Stimulated activated CD4-positive, alpha-beta T cell treated with anti-CD3 and anti-CD28 coated beads, Interleukin-2, amount 100 ng/mL, for 4 hours (primary cell): Measurements from ENCODE around the gene ASPG.
"Not testable (repeated sequence)": the region's sequence is repeated elsewhere in the genome, so short reads cannot be mapped to it uniquely, and the experiment has no call there.

Source experiments
- DNase-seq: peaks from one replicate; pipeline ENCODE4 v3.0.0-alpha.2; 2020; ENCODE audit warnings: low read depth

Gene ASPG

GRCh38 chr14:104147346-104148125, 62.0 kb downstream of the ASPG start:
- no peak for DNase-seq

GRCh38 chr14:104148433-104149277, 63.2 kb downstream of the ASPG start:
- no peak for DNase-seq

- no peak for DNase-seq
These were observed 63.7 kb downstream of the ASPG start for GRCh38 chr14:104149278-104149595.

- DNase-seq = no peak
These were observed 64.2 kb downstream of the ASPG start for GRCh38 chr14:104149617-104150135.

DNA sequence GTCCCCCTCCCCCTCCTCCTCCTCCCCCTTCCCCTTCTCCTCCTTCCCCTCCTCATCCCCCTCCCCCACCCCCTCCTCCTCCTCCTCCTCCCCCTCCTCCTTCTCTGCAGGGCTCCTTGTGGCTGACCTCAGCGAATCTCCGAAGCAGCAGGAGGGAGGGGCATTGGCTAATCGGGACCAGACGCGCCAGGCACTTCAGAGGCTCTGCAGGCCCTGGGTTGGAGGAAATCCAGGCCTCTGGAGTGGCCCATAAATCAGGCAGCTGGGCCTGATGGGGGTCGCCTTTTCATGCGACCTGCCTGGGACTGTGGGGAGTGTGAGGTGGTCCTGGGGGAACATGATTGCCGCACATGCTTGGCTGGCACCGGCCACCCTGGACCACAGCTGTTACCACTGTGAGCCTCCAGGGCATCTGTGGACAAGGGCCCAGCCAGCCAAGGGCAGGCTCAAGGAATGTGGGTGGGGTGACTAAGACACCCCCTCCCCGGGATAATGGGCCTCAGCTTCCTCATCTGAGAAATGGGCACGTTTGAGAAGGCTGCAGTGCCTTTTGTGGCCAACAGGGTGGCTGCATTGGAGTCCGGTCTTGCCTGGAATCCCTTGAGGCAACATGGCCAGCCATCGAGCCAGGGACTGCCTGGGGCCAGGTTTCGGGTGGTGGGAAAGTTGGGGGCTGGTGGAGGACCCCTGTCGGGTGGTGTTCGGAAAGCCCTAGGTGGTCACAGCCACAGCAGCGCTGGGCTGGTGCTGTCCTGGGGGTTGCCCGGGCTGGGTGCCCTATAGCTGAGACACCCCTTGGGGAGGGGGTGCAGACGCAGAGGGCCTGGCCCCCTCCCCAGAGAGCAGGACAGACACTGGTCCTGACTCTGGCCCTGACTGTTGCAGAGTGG, 64.9 kb downstream of the ASPG start:
- no peak for DNase-seq

- DNase-seq = no peak
These were observed 65.5 kb downstream of the ASPG start for GRCh38 chr14:104151026-104151381.

DNA sequence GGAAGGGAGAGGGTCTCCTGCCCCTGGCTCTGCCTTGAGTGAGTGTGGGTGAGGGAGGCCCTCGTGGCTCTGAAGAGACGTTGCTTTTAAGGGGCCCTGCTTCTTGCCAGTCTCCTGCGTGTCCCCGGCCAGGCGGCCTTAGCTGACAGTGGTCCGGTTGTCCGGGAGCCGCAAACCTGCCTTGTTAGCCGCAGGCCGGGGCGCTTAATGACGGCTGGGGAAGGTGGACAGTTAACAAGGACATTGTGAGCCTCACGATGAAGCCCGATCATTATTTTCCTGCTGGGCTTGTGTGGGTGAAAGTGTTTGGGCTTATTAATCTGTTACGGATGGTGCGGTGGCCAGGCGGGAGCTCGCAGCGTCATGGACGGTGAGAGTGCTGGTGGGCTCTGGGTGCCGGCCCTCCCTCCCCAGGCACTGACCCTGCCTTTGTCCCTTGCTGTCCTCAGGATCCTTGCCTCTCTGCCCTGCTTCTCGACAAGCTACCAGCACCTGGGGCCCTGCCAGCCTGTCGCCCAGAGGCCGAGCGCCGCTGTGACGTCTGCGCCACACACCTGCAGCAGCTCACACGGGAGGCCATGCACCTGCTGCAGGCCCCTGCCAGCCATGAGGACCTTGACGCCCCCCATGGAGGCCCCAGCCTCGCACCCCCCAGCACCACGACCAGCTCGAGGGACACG, 66.2 kb downstream of the ASPG start:
- DNase-seq = no peak

- no peak for DNase-seq
These were observed 66.7 kb downstream of the ASPG start for GRCh38 chr14:104152246-104152575.

DNA sequence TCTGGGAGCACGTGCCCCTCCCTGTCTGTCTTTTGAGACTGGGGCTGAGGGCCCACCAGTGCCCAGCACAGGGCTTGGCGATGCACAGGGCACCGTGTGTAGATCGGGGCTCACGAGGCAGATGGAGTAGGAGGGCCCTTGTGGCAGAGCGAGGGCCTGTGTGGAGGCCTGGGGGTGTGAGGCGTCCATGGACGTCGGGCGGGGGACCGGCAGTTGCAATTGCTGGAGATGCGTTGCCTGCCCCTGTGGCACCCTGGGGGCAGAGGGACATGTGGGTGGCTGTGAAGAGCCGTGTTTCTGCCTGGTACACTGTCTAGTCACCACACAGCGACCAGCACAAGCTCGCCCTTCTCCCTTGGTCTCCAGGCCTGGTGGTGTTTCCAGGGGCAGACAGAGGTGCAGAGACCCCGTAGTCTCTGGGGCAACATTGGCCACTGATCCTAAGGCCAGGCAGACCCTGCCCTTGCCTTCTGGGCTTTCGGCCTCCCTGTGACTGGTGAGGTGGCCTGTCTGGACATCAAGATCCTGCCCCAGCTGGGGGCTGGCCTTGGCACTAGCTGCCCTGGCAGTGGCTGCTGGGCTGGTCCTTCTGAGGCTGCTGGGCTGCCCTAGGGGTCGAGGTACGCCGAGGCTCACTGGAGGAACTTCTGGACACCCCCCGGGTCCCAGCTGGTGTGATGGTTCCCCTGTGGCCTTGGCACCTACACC, 67.3 kb downstream of the ASPG start:
- DNase-seq = no peak

- DNase-seq = not testable (repeated sequence)
These were observed 67.9 kb downstream of the ASPG start for GRCh38 chr14:104153394-104153755.

DNA sequence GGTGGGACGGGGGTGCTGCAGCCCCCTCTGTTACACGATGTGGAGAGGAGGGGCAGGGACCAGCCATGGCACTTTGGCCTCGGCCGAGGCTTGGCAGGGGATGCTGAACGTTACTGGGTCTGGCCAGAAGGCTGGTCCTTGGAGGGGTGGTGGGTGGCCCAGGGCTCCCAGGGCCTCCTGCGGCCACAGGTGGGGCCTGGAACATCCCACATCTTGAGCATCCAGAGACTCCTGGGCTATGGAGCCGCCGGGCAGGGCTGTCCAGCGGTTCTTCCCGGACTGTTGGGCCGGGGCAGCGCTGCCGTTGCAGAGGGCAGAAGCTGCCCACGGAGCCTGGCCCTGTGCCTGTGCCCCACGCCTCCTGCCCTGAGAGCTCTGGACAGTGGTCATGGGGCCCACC, 68.7 kb downstream of the ASPG start:
- DNase-seq = no peak

- no peak for DNase-seq
These were observed 70.0 kb downstream of the ASPG start for GRCh38 chr14:104155513-104155912.

DNA sequence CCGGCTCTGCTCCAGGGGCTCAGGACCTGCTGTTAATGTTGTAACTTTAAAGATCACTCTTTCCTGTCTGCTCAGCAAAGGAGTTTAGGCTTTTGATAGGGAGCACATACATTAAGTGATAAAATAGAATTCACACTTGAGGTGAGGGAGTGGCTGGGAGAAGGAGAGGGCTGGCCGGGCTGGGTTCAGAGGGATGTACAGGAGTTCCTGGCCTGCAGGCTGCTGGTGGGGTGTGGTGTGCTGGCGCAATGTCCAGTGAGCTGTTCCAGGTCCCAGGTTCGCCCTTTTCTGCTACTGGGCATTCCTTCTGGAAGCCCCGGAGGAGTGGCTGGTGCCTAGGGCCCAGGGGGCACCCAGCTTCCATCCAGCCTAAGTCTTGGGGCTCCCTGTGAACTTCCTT, 70.6 kb downstream of the ASPG start:
- DNase-seq = no peak

DNA sequence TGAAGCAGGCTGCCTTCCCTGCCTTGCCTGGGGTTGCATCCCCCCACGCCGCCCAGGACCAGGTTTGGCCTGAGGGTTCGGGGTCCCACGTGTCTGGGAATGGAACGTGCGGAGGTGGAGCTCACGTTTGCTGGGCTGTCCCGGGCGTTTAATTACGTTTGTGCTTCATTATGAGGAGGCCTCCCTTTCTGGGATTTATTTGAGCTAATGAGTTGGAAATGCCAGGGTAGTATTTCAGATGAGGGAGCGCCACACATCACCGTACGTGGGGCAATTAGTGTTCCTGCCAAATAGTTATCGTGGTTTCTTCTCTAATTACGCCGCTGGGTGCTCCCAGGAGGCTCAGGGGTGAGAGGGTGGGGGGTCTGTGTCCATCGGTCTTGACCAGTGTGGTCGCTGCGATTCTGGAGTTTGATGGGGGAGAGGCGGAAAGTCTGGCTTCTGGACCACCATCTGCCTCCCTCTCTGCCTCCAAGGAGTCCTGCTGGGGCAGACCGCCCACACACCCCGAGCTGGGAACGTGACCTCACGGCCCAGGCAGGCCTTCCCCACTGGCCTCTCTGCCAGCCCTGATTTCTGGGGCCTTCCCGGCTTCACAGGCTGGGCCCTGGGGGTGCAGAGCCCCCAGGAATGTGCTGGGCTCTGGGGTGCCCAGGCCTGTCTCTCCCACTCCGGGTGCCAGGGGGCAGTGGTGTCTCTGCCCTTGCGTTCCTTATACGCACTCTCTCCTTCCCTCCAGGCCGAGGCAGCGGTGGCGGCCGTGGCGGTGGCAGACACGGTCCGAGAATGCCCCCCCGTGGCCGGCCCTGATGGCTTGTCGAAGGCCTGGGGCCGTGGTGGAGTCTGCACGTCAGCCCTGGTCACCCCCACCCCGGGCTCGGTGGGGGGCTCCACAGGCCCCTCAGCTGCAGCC, 71.8 kb downstream of the ASPG start:
- no peak for DNase-seq

- no peak for DNase-seq
These were observed 73.6 kb downstream of the ASPG start for GRCh38 chr14:104158827-104159798.

- DNase-seq = no peak
These were observed 74.5 kb downstream of the ASPG start for GRCh38 chr14:104159990-104160389.

- no peak for DNase-seq
These were observed 76.3 kb downstream of the ASPG start for GRCh38 chr14:104161602-104162367.

- DNase-seq = no peak
These were observed 77.0 kb downstream of the ASPG start for GRCh38 chr14:104162495-104162894.
